ENCODE results near the gene C6orf132. TPM values are rescaled to one million over a fixed set of nuclear protein-coding genes. Genes with fewer than 3 reads are reported as not detected.

The C6orf132 gene
- total and polyA plus RNA-seq, 10 of the 15 experiments (the other 5 are each of a cell fraction or from before 2014, with no cell fraction given) = 0.04 to 0.05 TPM; not detected in 8

DNA sequence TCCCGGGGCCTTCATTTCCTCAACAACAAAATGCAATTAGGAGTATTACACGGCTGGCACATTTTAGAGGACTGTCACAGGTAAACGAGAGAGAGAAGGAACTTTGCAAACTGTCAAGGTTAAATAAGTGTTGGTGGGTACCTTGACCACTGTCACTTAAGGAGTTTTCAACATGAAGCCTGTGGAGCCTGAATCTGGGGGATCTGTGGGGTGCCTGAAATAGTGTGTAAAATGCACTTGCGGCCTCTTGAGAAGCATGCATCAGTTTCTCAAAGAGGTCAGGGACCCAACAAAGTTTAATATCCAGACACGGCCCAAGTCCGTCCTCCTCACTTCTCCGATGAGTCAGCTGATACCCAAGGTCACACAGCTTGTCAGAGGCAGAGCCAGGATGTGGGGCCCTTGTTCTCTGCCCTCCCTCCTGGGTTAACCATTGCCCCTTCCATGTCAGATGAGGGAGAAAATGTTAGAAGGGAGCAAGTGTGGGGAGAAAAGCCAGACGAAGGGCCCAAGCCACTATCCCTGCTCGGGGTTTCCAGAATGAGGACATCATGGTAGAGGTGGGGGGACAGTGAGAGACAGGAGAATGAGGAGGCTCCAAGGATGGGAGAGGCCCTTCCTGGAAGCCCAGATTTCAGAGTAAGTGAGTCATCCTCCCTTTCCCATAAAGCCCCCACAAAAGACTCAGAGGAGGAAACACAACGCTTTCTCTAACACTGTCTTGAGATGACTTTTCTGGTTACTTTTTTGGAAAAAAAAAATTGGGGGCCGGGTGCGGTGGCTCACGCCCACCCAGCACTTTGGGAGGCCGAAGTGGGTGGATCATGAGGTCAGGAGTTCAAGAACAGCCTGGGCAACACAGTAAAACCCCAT, 42.2 kb downstream of the C6orf132 start:
- 28% methylated on average over 14 of the region's 14 CpGs for WGBS (ENCODE audit: insufficient coverage, insufficient replicate concordance, low lambda C conversion rate, missing lambda C conversion rate)
- DNase-seq (ENCODE audit: low read depth, low spot score) = no peak
- intact Hi-C loops (cut with micrococcal nuclease; ENCODE audit: unreplicated experiment) = no loop called here
- ChIA-PET RAD21 (ENCODE audit: unreplicated experiment) (no interaction called here), POLR2A (no interaction called here), SMC1A (ENCODE audit: uncharacterized antibody, unreplicated experiment) (interaction anchor here (0.8 kb wide), 1 partner anchor 10 kb away, joined by 3 read pairs; no protein-coding TSS in a partner anchor), CTCF (interaction anchor here (0.6 kb wide), 1 partner anchor 114 kb away, joined by 3 read pairs; no protein-coding TSS in a partner anchor)
- Histone ChIP-seq H3K4me1 (ENCODE audit: control insufficient read depth, insufficient read depth, low read length) (no peaks in the 10 kb centered on the region), H3K9me3 (replicated peaks; ENCODE audit: control insufficient read depth, insufficient read depth, low read length) (no peaks in the 10 kb centered on the region), H3K79me2 (ENCODE audit: control insufficient read depth, insufficient read depth, low read length) (no peaks in the 10 kb centered on the region), H3K27ac (ENCODE audit: control insufficient read depth, insufficient read depth) (no peak overlapping the region), H3K36me3 (ENCODE audit: control insufficient read depth in 2 of 2, insufficient read depth in 2 of 2, low read length in 1 of 2) (no peaks in the 10 kb centered on the region), H4K20me1 (ENCODE audit: control insufficient read depth, insufficient read depth) (no peaks in the 10 kb centered on the region), H2AFZ (ENCODE audit: control insufficient read depth, low read depth, low read length) (no peak overlapping the region), H3K27me3 (replicated peaks in 1 of 2; ENCODE audit: control insufficient read depth in 2 of 2, insufficient read depth in 2 of 2, low read length in 1 of 2) (peaks cover 0 to 2% of the 10 kb centered on the region in 2 experiments; a peak in 2 of 4 replicates), H3K4me2 (ENCODE audit: control insufficient read depth, insufficient read depth) (no peak overlapping the region), H3K9ac (ENCODE audit: control insufficient read depth, insufficient read depth, low read length) (no peak overlapping the region), H3K4me3 (no peak overlapping the region)
- no peak for ATAC-seq
- no peak for TF ChIP-seq PAX5 (IDR thresholded peaks at IDR 0.05; ENCODE audit: borderline replicate concordance, low read depth, low read length)
- TF ChIP-seq KAT2A (conservative IDR thresholded peaks at IDR 0.05; ENCODE audit: control insufficient read depth, low read depth, low read length) = no peak
- no peak for TF ChIP-seq PAX8 (IDR thresholded peaks at IDR 0.05)
- TF ChIP-seq ZSCAN29 (IDR thresholded peaks at IDR 0.05) = no peak
- no peak for TF ChIP-seq CREB1 (IDR thresholded peaks at IDR 0.05; ENCODE audit: low read depth)
- TF ChIP-seq MLLT1 (IDR thresholded peaks at IDR 0.05) = no peak
- TF ChIP-seq KDM1A (IDR thresholded peaks at IDR 0.05; ENCODE audit: borderline replicate concordance) = no peak
- TF ChIP-seq, protein P1, sequence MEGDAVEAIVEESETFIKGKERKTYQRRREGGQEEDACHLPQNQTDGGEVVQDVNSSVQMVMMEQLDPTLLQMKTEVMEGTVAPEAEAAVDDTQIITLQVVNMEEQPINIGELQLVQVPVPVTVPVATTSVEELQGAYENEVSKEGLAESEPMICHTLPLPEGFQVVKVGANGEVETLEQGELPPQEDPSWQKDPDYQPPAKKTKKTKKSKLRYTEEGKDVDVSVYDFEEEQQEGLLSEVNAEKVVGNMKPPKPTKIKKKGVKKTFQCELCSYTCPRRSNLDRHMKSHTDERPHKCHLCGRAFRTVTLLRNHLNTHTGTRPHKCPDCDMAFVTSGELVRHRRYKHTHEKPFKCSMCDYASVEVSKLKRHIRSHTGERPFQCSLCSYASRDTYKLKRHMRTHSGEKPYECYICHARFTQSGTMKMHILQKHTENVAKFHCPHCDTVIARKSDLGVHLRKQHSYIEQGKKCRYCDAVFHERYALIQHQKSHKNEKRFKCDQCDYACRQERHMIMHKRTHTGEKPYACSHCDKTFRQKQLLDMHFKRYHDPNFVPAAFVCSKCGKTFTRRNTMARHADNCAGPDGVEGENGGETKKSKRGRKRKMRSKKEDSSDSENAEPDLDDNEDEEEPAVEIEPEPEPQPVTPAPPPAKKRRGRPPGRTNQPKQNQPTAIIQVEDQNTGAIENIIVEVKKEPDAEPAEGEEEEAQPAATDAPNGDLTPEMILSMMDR (IDR thresholded peaks at IDR 0.05 in 2 of 3, conservative IDR thresholded peaks at IDR 0.05 in 1 of 3; ENCODE audit: control insufficient read depth in 2 of 3, extremely low read depth in 1 of 3, insufficient read depth in 1 of 3, low read depth in 3 of 3, low read length in 3 of 3) = no peak
- no peak for TF ChIP-seq BMI1 (IDR thresholded peaks at IDR 0.05; ENCODE audit: borderline replicate concordance)
- no peak for TF ChIP-seq SUZ12 (IDR thresholded peaks at IDR 0.05; ENCODE audit: unreplicated experiment)
- TF ChIP-seq MYC (IDR thresholded peaks at IDR 0.05; ENCODE audit: insufficient read depth, insufficient read length, insufficient replicate concordance, low read length, severe bottlenecking) = no peak
- no peak for TF ChIP-seq ZNF687 (IDR thresholded peaks at IDR 0.05)
- TF ChIP-seq NR2C2 (IDR thresholded peaks at IDR 0.05; ENCODE audit: borderline replicate concordance, control insufficient read depth, insufficient read length, low read depth) = no peak
- TF ChIP-seq CHD4 (IDR thresholded peaks at IDR 0.05) = no peak
- TF ChIP-seq MEF2A (IDR thresholded peaks at IDR 0.05; ENCODE audit: insufficient read depth, low read depth, low read length) = no peak
- no peak for TF ChIP-seq YBX1 (IDR thresholded peaks at IDR 0.05)
- no peak for TF ChIP-seq NFIC (IDR thresholded peaks at IDR 0.05; ENCODE audit: low read depth, low read length)
- in situ Hi-C loops (cut with MboI) = no loop called here
- no peak for FAIRE-seq
- no TSS peak for BruUV-seq (replicated peaks)

Data from GM12878 (cell line).